HG03175 (cell line): ENCODE results near the gene HPX.
"Not testable (repeated sequence)": the region's sequence is repeated elsewhere in the genome, so short reads cannot be mapped to it uniquely, and the experiment has no call there.

Source experiments
- ATAC-seq: cut with Tn5 transposase; IDR thresholded peaks from one replicate; pipeline ENCODE4 v1.9.1; 2021; ENCODE audit warnings: mild to moderate bottlenecking, moderate library complexity; ENCODE audit not compliant: unreplicated experiment

HPX gene

GRCh38 chr11:6393989-6394670 is 46.7 kb downstream of the HPX start:
- ATAC-seq = no peak

GRCh38 chr11:6392251-6392650 is 48.5 kb downstream of the HPX start:
- not testable (repeated sequence) for ATAC-seq

- ATAC-seq = no peak
Observed at GRCh38 chr11:6391537-6392134, 49.2 kb downstream of the HPX start.

GRCh38 chr11:6390718-6391469 is 49.9 kb downstream of the HPX start:
- no peak for ATAC-seq

- peak; percentile 96 for ATAC-seq
Observed at GRCh38 chr11:6389905-6390717, 50.7 kb downstream of the HPX start, which contains the start of gene SMPD1. TSS of gene SMPD1 (plus strand) at chr11:6390474. CDS start at chr11:6390599, 125 bp downstream.

GRCh38 chr11:6388748-6389147 is 52.0 kb downstream of the HPX start:
- no peak for ATAC-seq

GRCh38 chr11:6387811-6388599 is 52.8 kb downstream of the HPX start:
- no peak for ATAC-seq

- no peak for ATAC-seq
Observed at GRCh38 chr11:6385046-6385777, 55.6 kb downstream of the HPX start.
